Measurements from ENCODE around the gene SCNN1A. TPM values are rescaled to one million over a fixed set of nuclear protein-coding genes. Genes with fewer than 3 reads are reported as not detected.
A peak's percentile ranks its signal among the peaks of the same experiment; 100 is the strongest.

Gene SCNN1A
- total and polyA plus RNA-seq, 2 of the 4 experiments (the other 2 are of a cell fraction): 0.41 TPM; not detected in 1

DNA sequence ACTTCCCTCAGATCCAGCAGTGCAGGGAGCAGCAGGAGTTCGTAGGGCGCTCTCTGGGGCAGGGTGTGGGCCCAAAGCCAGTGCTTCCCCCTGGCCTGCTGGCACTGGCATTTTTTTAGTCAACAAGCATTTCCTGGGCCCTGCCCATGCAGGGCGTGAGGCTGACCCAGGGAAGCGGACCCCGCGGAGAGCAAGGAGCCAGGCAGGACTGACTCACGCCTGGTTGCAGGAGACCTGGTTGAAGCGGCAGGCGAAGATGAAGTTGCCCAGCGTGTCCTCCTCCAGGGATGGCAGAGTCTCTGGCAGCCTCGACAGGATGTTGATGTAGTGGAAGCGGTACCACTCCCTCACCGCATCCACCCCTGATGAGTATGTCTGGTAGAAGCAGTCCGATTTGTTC lies 13.5 kb downstream of the SCNN1A start:
- Histone ChIP-seq H3K79me1 (ENCODE audit: low read depth in 1 of 2, low read length in 2 of 2) (no peaks in the 10 kb centered on the region), H2BK15ac (ENCODE audit: low read depth, low read length) (0 out of 3 replicates have a peak overlapping the region, but pooled peaks have one; percentile 51), H3K27ac (ENCODE audit: insufficient read depth, low read length) (no peak overlapping the region), H3K56ac (ENCODE audit: extremely low read depth, insufficient read depth, low read length) (no peak overlapping the region), H4K8ac (ENCODE audit: low read depth in 2 of 2, low read length in 2 of 2) (no peak overlapping the region), H2BK20ac (ENCODE audit: low read depth, low read length) (no peak overlapping the region), H2BK120ac (ENCODE audit: low read depth, low read length) (no peak overlapping the region), H2AFZ (replicated peaks; ENCODE audit: low read length, poor library complexity) (peak overlapping the region; percentile 40), H3K4me1 (ENCODE audit: control insufficient read depth, insufficient read depth, low read length) (peaks cover 7% of the 10 kb centered on the region), H3K4me2 (ENCODE audit: low read depth, low read length) (no peak overlapping the region), H3K9me3 (ENCODE audit: control insufficient read depth, insufficient read depth, low read length) (no peaks in the 10 kb centered on the region), H4K5ac (ENCODE audit: low read depth, low read length) (no peak overlapping the region), H3K9ac (ENCODE audit: low read depth, low read length) (no peak overlapping the region), H3K36me3 (ENCODE audit: control insufficient read depth, insufficient read depth, low read length) (no peaks in the 10 kb centered on the region), H3K23ac (ENCODE audit: low read depth, low read length) (no peak overlapping the region), H2AK9ac (replicated peaks; ENCODE audit: low read depth, low read length, poor library complexity) (peak overlapping the region; percentile 15), H3K4me3 (ENCODE audit: insufficient read depth, low read depth, low read length) (no peak overlapping the region), H3K9me1 (ENCODE audit: insufficient read depth, low read length) (no peaks in the 10 kb centered on the region), H3K4ac (ENCODE audit: low read depth, low read length) (no peak overlapping the region), H2BK5ac (ENCODE audit: low read depth, low read length, poor library complexity, severe bottlenecking) (no peak overlapping the region), H4K20me1 (ENCODE audit: insufficient read depth, low read length) (no peaks in the 10 kb centered on the region), H4K91ac (ENCODE audit: insufficient read depth, low read depth, low read length) (no peak overlapping the region), H3K27me3 (ENCODE audit: control insufficient read depth, insufficient read depth, low read length) (peaks cover under 1% of the 10 kb centered on the region; the same call in 1 of the 2 replicates), H2AK5ac (ENCODE audit: low read depth, low read length) (peak overlapping the region; percentile 57; the same call in 1 of the 2 replicates), H3K18ac (ENCODE audit: low read depth, low read length) (no peak overlapping the region), H3K14ac (replicated peaks; ENCODE audit: low read depth, low read length) (no peak overlapping the region)
- CTCF ChIA-PET: no interaction called here
- 93% methylated on average over 3 of the region's 14 CpGs; no CpG with 5 or more reads in 1 of the 2 experiments for WGBS, 2 experiments (ENCODE audit: extremely low coverage in 2 of 2, insufficient read length in 1 of 2)
- no peak for ATAC-seq (ENCODE audit: low read depth)
- POLR2A ChIA-PET (ENCODE audit: unreplicated experiment): no interaction called here
- in situ Hi-C loops (cut with MboI; ENCODE audit: low sequenced_read_pairs): no loop called here
- intact Hi-C loops (cut with micrococcal nuclease): no loop called here
- TF ChIP-seq, protein P1, sequence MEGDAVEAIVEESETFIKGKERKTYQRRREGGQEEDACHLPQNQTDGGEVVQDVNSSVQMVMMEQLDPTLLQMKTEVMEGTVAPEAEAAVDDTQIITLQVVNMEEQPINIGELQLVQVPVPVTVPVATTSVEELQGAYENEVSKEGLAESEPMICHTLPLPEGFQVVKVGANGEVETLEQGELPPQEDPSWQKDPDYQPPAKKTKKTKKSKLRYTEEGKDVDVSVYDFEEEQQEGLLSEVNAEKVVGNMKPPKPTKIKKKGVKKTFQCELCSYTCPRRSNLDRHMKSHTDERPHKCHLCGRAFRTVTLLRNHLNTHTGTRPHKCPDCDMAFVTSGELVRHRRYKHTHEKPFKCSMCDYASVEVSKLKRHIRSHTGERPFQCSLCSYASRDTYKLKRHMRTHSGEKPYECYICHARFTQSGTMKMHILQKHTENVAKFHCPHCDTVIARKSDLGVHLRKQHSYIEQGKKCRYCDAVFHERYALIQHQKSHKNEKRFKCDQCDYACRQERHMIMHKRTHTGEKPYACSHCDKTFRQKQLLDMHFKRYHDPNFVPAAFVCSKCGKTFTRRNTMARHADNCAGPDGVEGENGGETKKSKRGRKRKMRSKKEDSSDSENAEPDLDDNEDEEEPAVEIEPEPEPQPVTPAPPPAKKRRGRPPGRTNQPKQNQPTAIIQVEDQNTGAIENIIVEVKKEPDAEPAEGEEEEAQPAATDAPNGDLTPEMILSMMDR (conservative IDR thresholded peaks at IDR 0.05; ENCODE audit: low read depth, low read length): no peak
- TF ChIP-seq SMC3 (IDR thresholded peaks at IDR 0.05; ENCODE audit: low read depth, low read length) (no peak), RAD21 (IDR thresholded peaks at IDR 0.05; ENCODE audit: low read length) (no peak), RCOR1 (IDR thresholded peaks at IDR 0.05; ENCODE audit: insufficient replicate concordance, low read length) (no peak), MAFK (IDR thresholded peaks at IDR 0.05; ENCODE audit: low read depth, low read length) (no peak), NFE2L2 (IDR thresholded peaks at IDR 0.05; ENCODE audit: low read depth, low read length) (no peak)
- TF ChIP-seq, protein P2, sequence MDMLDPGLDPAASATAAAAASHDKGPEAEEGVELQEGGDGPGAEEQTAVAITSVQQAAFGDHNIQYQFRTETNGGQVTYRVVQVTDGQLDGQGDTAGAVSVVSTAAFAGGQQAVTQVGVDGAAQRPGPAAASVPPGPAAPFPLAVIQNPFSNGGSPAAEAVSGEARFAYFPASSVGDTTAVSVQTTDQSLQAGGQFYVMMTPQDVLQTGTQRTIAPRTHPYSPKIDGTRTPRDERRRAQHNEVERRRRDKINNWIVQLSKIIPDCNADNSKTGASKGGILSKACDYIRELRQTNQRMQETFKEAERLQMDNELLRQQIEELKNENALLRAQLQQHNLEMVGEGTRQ (IDR thresholded peaks at IDR 0.05; ENCODE audit: low read depth, low read length): no peak
- dilution Hi-C loops (cut with HindIII; ENCODE audit: low sequenced_read_pairs, unreplicated experiment): no loop called here
- no peak for DNase-seq
- BruUV-seq (replicated peaks): no TSS peak

Measured in IMR-90 (cell line).